Measurements from ENCODE around the gene TOB2. TPM values are rescaled to one million over a fixed set of nuclear protein-coding genes. Genes with fewer than 3 reads are reported as not detected.
A peak's percentile ranks its signal among the peaks of the same experiment; 100 is the strongest.

TOB2 gene
- total and polyA plus RNA-seq, 9 of the 15 experiments (the other 6 are each of a cell fraction or from before 2014, with no cell fraction given) = 3.3 to 20.5 (median 7.3) TPM

- TF ChIP-seq TGIF2 (CRISPR knock-in tag; IDR thresholded peaks at IDR 0.05) = no peak; the same call in 1 of the 2 replicates
- no peak for TF ChIP-seq CBX3 (IDR thresholded peaks at IDR 0.05; ENCODE audit: borderline replicate concordance in 1 of 2, low read length in 2 of 2)
- TF ChIP-seq NKRF (IDR thresholded peaks at IDR 0.05; ENCODE audit: borderline replicate concordance) = peak; percentile 83
- peak; percentile 70 for TF ChIP-seq SAP30 (IDR thresholded peaks at IDR 0.05; ENCODE audit: borderline replicate concordance, insufficient read depth, low read depth, low read length, poor library complexity, severe bottlenecking)
- TF ChIP-seq PTTG1 (tag; IDR thresholded peaks at IDR 0.05; ENCODE audit: low read depth) = no peak
- TF ChIP-seq NFRKB (IDR thresholded peaks at IDR 0.05; ENCODE audit: low read depth) = peak; percentile 19
- TF ChIP-seq MTA1 (IDR thresholded peaks at IDR 0.05; ENCODE audit: borderline replicate concordance) = 0 out of 2 replicates have a peak, but pooled peaks have one; percentile 4
- TF ChIP-seq CUX1 (CRISPR knock-in tag; IDR thresholded peaks at IDR 0.05) = no peak
- TF ChIP-seq MTA3 (IDR thresholded peaks at IDR 0.05; ENCODE audit: borderline replicate concordance) = 0 out of 2 replicates have a peak, but pooled peaks have one; percentile 7
- TF ChIP-seq FOSL1 (tag; conservative IDR thresholded peaks at IDR 0.05) = peak; percentile 45; the same call in 1 of the 2 replicates
- TF ChIP-seq RFX1 (IDR thresholded peaks at IDR 0.05) = peak; percentile 82
- TF ChIP-seq ESRRA (IDR thresholded peaks at IDR 0.05; ENCODE audit: borderline replicate concordance, low read depth) = peak; percentile 99
- no peak for TF ChIP-seq ZBTB26 (CRISPR knock-in tag; IDR thresholded peaks at IDR 0.05)
- TF ChIP-seq MAX (CRISPR knock-in tag; IDR thresholded peaks at IDR 0.05) = peak; percentile 72; the same call in 1 of the 2 replicates
- TF ChIP-seq MECOM (CRISPR knock-in tag; IDR thresholded peaks at IDR 0.05) = no peak
- no peak for TF ChIP-seq SMAD4 (CRISPR knock-in tag; conservative IDR thresholded peaks at IDR 0.05)
- no peak for TF ChIP-seq ZBTB12 (CRISPR knock-in tag; IDR thresholded peaks at IDR 0.05)
Measured at GRCh38 chr22:41469218-41469851, 22.7 kb upstream of the TOB2 start (continued).

All from K562 (cell line).